NOMO-1 (cell line): ENCODE results near the gene ADAM12.
"Not testable (repeated sequence)": the region's sequence is repeated elsewhere in the genome, so short reads cannot be mapped to it uniquely, and the experiment has no call there.

Source experiments
- DNase-seq, 2 experiments: peaks; one replicate each; lab custom pipeline; 2025; ENCODE audit not compliant: unreplicated experiment in 2 of 2; lab: John Stamatoyannopoulos, UW

Gene ADAM12

GRCh38 chr10:126264102-126265018, 123.9 kb downstream of the ADAM12 start:
- no peak for DNase-seq

- DNase-seq, result no peak
Measured at GRCh38 chr10:126263006-126263676, 125.1 kb downstream of the ADAM12 start.

GRCh38 chr10:126262233-126262838, 125.9 kb downstream of the ADAM12 start:
- DNase-seq, result no peak

- no peak for DNase-seq
Measured at GRCh38 chr10:126259760-126260479, 128.4 kb downstream of the ADAM12 start.

- DNase-seq, result no peak
Measured at GRCh38 chr10:126256864-126257263, 131.4 kb downstream of the ADAM12 start.

GRCh38 chr10:126255313-126255712, 133.0 kb downstream of the ADAM12 start:
- no peak for DNase-seq

GRCh38 chr10:126253611-126253998, 134.7 kb downstream of the ADAM12 start:
- no peak for DNase-seq

- no peak for DNase-seq
Measured at GRCh38 chr10:126252884-126253610, 135.2 kb downstream of the ADAM12 start.

GRCh38 chr10:126251778-126252407, 136.4 kb downstream of the ADAM12 start:
- no peak for DNase-seq

GRCh38 chr10:126250527-126251310, 137.6 kb downstream of the ADAM12 start:
- DNase-seq, result no peak

- no peak for DNase-seq
Measured at GRCh38 chr10:126250045-126250444, 138.2 kb downstream of the ADAM12 start.

GRCh38 chr10:126247446-126247975, 140.8 kb downstream of the ADAM12 start:
- DNase-seq, result no peak

GRCh38 chr10:126246396-126246795, 141.9 kb downstream of the ADAM12 start:
- not testable (repeated sequence) for DNase-seq

GRCh38 chr10:126245501-126245900, 142.8 kb downstream of the ADAM12 start:
- no peak for DNase-seq

GRCh38 chr10:126243971-126244370, 144.3 kb downstream of the ADAM12 start:
- DNase-seq, result no peak

GRCh38 chr10:126243306-126243705, 145.0 kb downstream of the ADAM12 start:
- DNase-seq, result no peak

GRCh38 chr10:126242397-126243260, 145.6 kb downstream of the ADAM12 start:
- DNase-seq, result no peak

GRCh38 chr10:126240483-126240882, 147.8 kb downstream of the ADAM12 start:
- no peak for DNase-seq
